C4-2B (cell line): ENCODE data around the gene ZNF408.

Source experiments
- CTCF ChIP-seq: fragments of 450-650 bp; conservative IDR thresholded peaks from 2 replicates; pipeline ENCODE4 v1.5.1; 2017; ENCODE audit warnings: mild to moderate bottlenecking
- ZFX ChIP-seq: fragments of 450-650 bp; IDR thresholded peaks from 2 replicates; pipeline ENCODE4 v1.6.1; 2017

GRCh38 chr11:46736615-46737014, 35.8 kb downstream of the ZNF408 start:
- TF ChIP-seq CTCF = no peak
- no peak for TF ChIP-seq ZFX
